H1 (cell line): ENCODE measurements around the gene TSFM. TPM values are rescaled to one million over a fixed set of nuclear protein-coding genes. Genes with fewer than 3 reads are reported as not detected.

Experiments used
- CTCF ChIA-PET: fragments of 300-600 bp; sonication (Branson Sonifier 250); formaldehyde crosslinking; loops from one replicate; lab custom pipeline; 2021; ENCODE audit not compliant: partially characterized antibody; lab: Charles Lee
- POLR2A ChIA-PET: fragments of 300-600 bp; sonication (Branson Sonifier 250); formaldehyde crosslinking; loops from one replicate; lab custom pipeline; 2021; ENCODE audit warnings: inconsistent platforms; ENCODE audit not compliant: partially characterized antibody; lab: Charles Lee
- DNase-seq, 2 experiments: peaks; one replicate each; pipeline versions ENCODE4 v3.0.0 to v3.0.0-alpha.2; 2010 to 2022; ENCODE audit warnings: low spot score in 2 of 2, low read depth in 1 of 2, mixed read lengths in 1 of 2
- FAIRE-seq: peaks from 2 replicates; lab custom pipeline; 2011; peaks lifted over from hg19 to GRCh38; lab: Jason Lieb, UNC
- H2AFZ ChIP-seq: 2 replicates; pipeline ENCODE4 v1.8.1; 2012; ENCODE audit warnings: low read length, inconsistent platforms
- H2AK5ac ChIP-seq: 2 replicates; pipeline ENCODE4 v1.6.1; 2013; ENCODE audit warnings: low read depth, low read length
- H2BK120ac ChIP-seq: replicated peaks from 2 replicates; pipeline ENCODE3; 2013; ENCODE audit warnings: low read depth, low read length, inconsistent platforms
- H2BK12ac ChIP-seq: 2 replicates; pipeline ENCODE4 v1.6.1; 2013; ENCODE audit warnings: low read depth, low read length
- H2BK15ac ChIP-seq: 2 replicates; pipeline ENCODE4 v1.6.1; 2013; ENCODE audit warnings: low read length
- H2BK20ac ChIP-seq: 2 replicates; pipeline ENCODE4 v1.6.1; 2013; ENCODE audit warnings: low read length
- H2BK5ac ChIP-seq: 2 replicates; pipeline ENCODE4 v1.6.1; 2013; ENCODE audit warnings: low read depth, low read length
- H3K14ac ChIP-seq: 2 replicates; pipeline ENCODE4 v1.6.1; 2013; ENCODE audit warnings: inconsistent platforms; ENCODE audit not compliant: insufficient read length
- H3K18ac ChIP-seq: 2 replicates; pipeline ENCODE4 v1.6.1; 2013; ENCODE audit warnings: low read length; ENCODE audit errors: extremely low read depth
- H3K23ac ChIP-seq: 2 replicates; pipeline ENCODE4 v1.6.1; 2013; ENCODE audit warnings: inconsistent platforms; ENCODE audit not compliant: insufficient read length
- H3K23me2 ChIP-seq: 2 replicates; pipeline ENCODE4 v1.6.1; 2013; ENCODE audit warnings: low read depth, low read length
- H3K27ac ChIP-seq: 2 replicates; pipeline ENCODE4 v1.6.1; 2011; ENCODE audit warnings: low read depth, low read length, inconsistent platforms
- H3K27me3 ChIP-seq, 4 experiments: replicated peaks in 1 of 4; 1 replicate in 1 of 4; 2 replicates in 3 of 4; pipeline versions ENCODE4 v1.6.1 to v1.8.1; 2011 to 2013; ENCODE audit warnings: low read length in 3 of 4, mild to moderate bottlenecking in 3 of 4, inconsistent platforms in 2 of 4, mixed read lengths in 2 of 4, moderate library complexity in 1 of 4; ENCODE audit not compliant: control insufficient read depth in 3 of 4, insufficient read depth in 3 of 4; ENCODE audit errors: extremely low read depth in 1 of 4
- H3K36me3 ChIP-seq, 4 experiments: 2 replicates each; pipeline versions ENCODE4 v1.6.1 to v1.8.1; 2011 to 2013; ENCODE audit warnings: mild to moderate bottlenecking in 4 of 4, low read length in 3 of 4, moderate library complexity in 2 of 4, control low read depth in 1 of 4, inconsistent platforms in 1 of 4; ENCODE audit not compliant: insufficient read depth in 4 of 4, control insufficient read depth in 2 of 4
- H3K4ac ChIP-seq: replicated peaks from 2 replicates; pipeline ENCODE3; 2013; ENCODE audit warnings: low read length, low read depth, mixed read lengths, inconsistent platforms; ENCODE audit not compliant: insufficient read length
- H3K4me1 ChIP-seq, 4 experiments: replicated peaks in 1 of 4; 1 replicate in 1 of 4; 2 replicates in 3 of 4; pipeline versions ENCODE4 v1.6.1 to v1.8.1; 2011 to 2013; ENCODE audit warnings: low read length in 3 of 4, inconsistent platforms in 2 of 4, mixed read lengths in 1 of 4; ENCODE audit not compliant: insufficient read depth in 4 of 4, control insufficient read depth in 3 of 4
- H3K4me2 ChIP-seq, 2 experiments: 2 replicates each; pipeline versions ENCODE4 v1.6.1 to v1.8.1; 2011 to 2013; ENCODE audit warnings: low read depth in 2 of 2, low read length in 2 of 2, control low read depth in 1 of 2, inconsistent platforms in 1 of 2, mild to moderate bottlenecking in 1 of 2; ENCODE audit not compliant: insufficient read depth in 1 of 2
- H3K4me3 ChIP-seq, 4 experiments: fragments of 200-600, 300-600 bp in 1 of 4; sonication (generic), shearing (Covaris generic), sonication (Bioruptor Twin) in 1 of 4; 2 replicates each; pipeline versions ENCODE4 v1.5.1 to v1.8.1; 2011 to 2016; ENCODE audit warnings: low read length in 4 of 4, low read depth in 3 of 4, control low read depth in 2 of 4, inconsistent platforms in 2 of 4, mild to moderate bottlenecking in 2 of 4, mixed read lengths in 1 of 4, moderate library complexity in 1 of 4; ENCODE audit not compliant: insufficient read depth in 2 of 4; ENCODE audit errors: extremely low read depth in 1 of 4
- H3K56ac ChIP-seq: replicated peaks from 2 replicates; pipeline ENCODE3; 2013; ENCODE audit warnings: low read depth, mild to moderate bottlenecking, mixed read lengths, low read length, inconsistent platforms; ENCODE audit not compliant: insufficient read length
- H3K79me1 ChIP-seq: 2 replicates; pipeline ENCODE4 v1.6.1; 2013; ENCODE audit warnings: low read depth, low read length, control low read depth
- H3K79me2 ChIP-seq, 2 experiments: 2 replicates each; pipeline versions ENCODE4 v1.6.1 to v1.8.1; 2012 to 2013; ENCODE audit warnings: low read length in 2 of 2, mild to moderate bottlenecking in 2 of 2, inconsistent platforms in 1 of 2; ENCODE audit not compliant: insufficient read depth in 2 of 2, control insufficient read depth in 1 of 2
- H3K9ac ChIP-seq, 4 experiments: replicated peaks in 1 of 4; 1 replicate in 1 of 4; 2 replicates in 3 of 4; pipeline versions ENCODE4 v1.6.1 to v1.8.1; 2011 to 2013; ENCODE audit warnings: low read depth in 3 of 4, low read length in 3 of 4, control low read depth in 2 of 4, mild to moderate bottlenecking in 2 of 4, moderate library complexity in 2 of 4, inconsistent platforms in 1 of 4; ENCODE audit errors: extremely low read depth in 1 of 4
- H3K9me3 ChIP-seq, 2 experiments: 2 replicates each; pipeline versions ENCODE4 v1.6.1 to v1.8.1; 2012 to 2013; ENCODE audit warnings: mild to moderate bottlenecking in 2 of 2, moderate library complexity in 2 of 2, control low read depth in 1 of 2, inconsistent platforms in 1 of 2, low read depth in 1 of 2, low read length in 1 of 2, mixed read lengths in 1 of 2; ENCODE audit not compliant: insufficient read depth in 2 of 2
- H4K20me1 ChIP-seq, 2 experiments: replicated peaks in 1 of 2; 2 replicates each; pipeline versions ENCODE3 to v1.8.1; 2011 to 2013; ENCODE audit warnings: inconsistent platforms in 2 of 2, low read length in 2 of 2, mild to moderate bottlenecking in 1 of 2; ENCODE audit not compliant: insufficient read depth in 2 of 2, control insufficient read depth in 1 of 2
- H4K5ac ChIP-seq: 2 replicates; pipeline ENCODE4 v1.6.1; 2013; ENCODE audit warnings: low read length, low read depth, mixed read lengths, inconsistent platforms; ENCODE audit not compliant: insufficient read length
- H4K8ac ChIP-seq: 2 replicates; pipeline ENCODE4 v1.8.0; 2013; ENCODE audit warnings: mild to moderate bottlenecking, moderate library complexity, low read length, inconsistent platforms; ENCODE audit not compliant: insufficient read depth; ENCODE audit errors: extremely low read depth
- H4K91ac ChIP-seq: replicated peaks from 2 replicates; pipeline ENCODE3; 2013; ENCODE audit warnings: low read length, mixed read lengths, inconsistent platforms; ENCODE audit not compliant: insufficient read length
- ASH2L ChIP-seq: fragments of 200-600, 300-600 bp; sonication (generic); IDR thresholded peaks from one replicate; pipeline ENCODE4 v1.7.1; 2017; ENCODE audit warnings: low read length
- EP300 ChIP-seq, 2 experiments: IDR thresholded peaks; 1 replicate in 1 of 2; 2 replicates in 1 of 2; pipeline ENCODE4 v1.6.1; 2011 to 2012; ENCODE audit warnings: low read depth in 2 of 2, low read length in 2 of 2, mild to moderate bottlenecking in 2 of 2, borderline replicate concordance in 1 of 2, inconsistent platforms in 1 of 2, moderate library complexity in 1 of 2
- GABPA ChIP-seq: IDR thresholded peaks from 2 replicates; pipeline ENCODE4 v1.6.1; 2011; ENCODE audit warnings: mild to moderate bottlenecking, low read length, moderate library complexity, borderline replicate concordance; ENCODE audit not compliant: insufficient read depth
- KDM1A ChIP-seq: fragments of 200-600, 300-600 bp; sonication (generic); IDR thresholded peaks from 2 replicates; pipeline ENCODE4 v1.7.1; 2016; ENCODE audit warnings: mild to moderate bottlenecking, low read length, borderline replicate concordance
- MAFK ChIP-seq: IDR thresholded peaks from 2 replicates; pipeline ENCODE4 v1.6.1; 2012; ENCODE audit warnings: low read depth, mild to moderate bottlenecking, improper control_type of control experiment, low read length
- RBBP5 ChIP-seq: IDR thresholded peaks from 2 replicates; pipeline ENCODE4 v1.7.1; 2012; ENCODE audit warnings: low read depth, mild to moderate bottlenecking, inconsistent platforms, low read length, moderate library complexity, borderline replicate concordance
- RFX5 ChIP-seq: IDR thresholded peaks from 2 replicates; pipeline ENCODE4 v1.6.1; 2011; ENCODE audit warnings: low read depth, low read length, improper control_type of control experiment, borderline replicate concordance
- RXRA ChIP-seq: IDR thresholded peaks from 2 replicates; pipeline ENCODE4 v1.6.1; 2011; ENCODE audit warnings: low read depth, mild to moderate bottlenecking, low read length, moderate library complexity; ENCODE audit not compliant: insufficient read depth
- SP2 ChIP-seq: IDR thresholded peaks from 2 replicates; pipeline ENCODE4 v1.6.1; 2012; ENCODE audit warnings: mild to moderate bottlenecking, low read length, inconsistent platforms
- SP4 ChIP-seq: IDR thresholded peaks from 2 replicates; pipeline ENCODE4 v1.6.1; 2012; ENCODE audit warnings: low read length, inconsistent platforms
- SUZ12 ChIP-seq: fragments of 200-600 bp; sonication (generic); IDR thresholded peaks from 2 replicates; pipeline ENCODE4 v1.6.1; 2012; ENCODE audit warnings: mild to moderate bottlenecking, inconsistent platforms, low read length, moderate library complexity, mixed read lengths
- TEAD4 ChIP-seq: IDR thresholded peaks from 2 replicates; pipeline ENCODE4 v1.6.1; 2012; ENCODE audit warnings: low read depth, low read length, inconsistent platforms, mixed read lengths
- WGBS, 2 experiments: shearing (Covaris generic) in 1 of 2; methylation state at CpG; one replicate each; pipeline versions ENCODE4 v1.1.6 to v1.1.7; 2013 to 2015; ENCODE audit warnings: low lambda C conversion rate in 2 of 2, mixed read lengths in 2 of 2, inconsistent platforms in 1 of 2, low coverage in 1 of 2, missing lambda C conversion rate in 1 of 2; ENCODE audit not compliant: insufficient replicate concordance in 2 of 2, insufficient coverage in 1 of 2, insufficient read length in 1 of 2; ENCODE audit errors: extremely low coverage in 1 of 2, missing lambda C conversion rate in 1 of 2; 5-methylcytosine and 5-hydroxymethylcytosine counted together
- polyA plus RNA-seq, 7 experiments: library from polyadenylated mRNA; depleted of rRNA in 3 of 7; stranded (reverse) in 5 of 7; unstranded in 2 of 7; fragments of >200 nt in 5 of 7; fragments of 200-250 nt in 2 of 7; gene quantifications; 1 replicate in 5 of 7; 2 replicates in 1 of 7; 4 replicates in 1 of 7; pipeline versions ENCODE4 v1.2.1 to v1.2.3, GENCODE V29; 2011 to 2013; ENCODE audit warnings: missing spikeins in 2 of 7, mixed read lengths in 2 of 7
- total RNA-seq: library from RNA; stranded (reverse); fragmentation: NEBNext Ultra II Directional; extraction: Animal tissue kit (Norgen Biotek cat#: 25700); gene quantifications from 2 replicates; pipeline ENCODE4 v1.2.1, GENCODE V29; 2021

TSFM gene
- total and polyA plus RNA-seq, 2 of the 8 experiments (the other 6 are each of a cell fraction or from before 2014, with no cell fraction given): 17.4 to 49.8 TPM

DNA sequence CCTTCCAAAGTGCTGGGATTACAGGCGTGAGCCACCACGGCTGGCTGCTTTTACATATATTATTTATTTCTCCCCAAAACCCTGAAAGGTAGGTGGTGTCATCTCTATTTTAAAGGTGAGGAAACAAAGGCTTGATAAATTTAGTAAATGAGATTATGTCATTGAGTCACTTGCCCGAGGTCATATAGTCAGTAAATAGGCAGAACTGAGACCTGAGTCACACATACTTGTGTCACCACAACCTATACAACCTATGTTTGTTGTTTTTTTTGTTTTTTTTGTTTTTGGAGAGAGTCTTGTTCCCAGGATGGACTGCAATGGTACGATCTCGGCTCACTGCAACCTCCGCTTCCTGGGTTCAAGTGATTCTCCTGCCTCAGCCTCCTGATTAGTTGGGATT lies 12.8 kb downstream of the TSFM start:
- WGBS, 2 experiments: 96% methylated on average over 6 of the region's 6 CpGs; no CpG with 5 or more reads in 1 of the 2 experiments
- H2BK5ac ChIP-seq: no peak overlapping the region
- H4K8ac ChIP-seq: no peak overlapping the region
- H3K23me2 ChIP-seq: no peaks in the 10 kb centered on the region
- H3K4me3 ChIP-seq: no peak overlapping the region
- no peak overlapping the region for H3K4me2 ChIP-seq
- no peak overlapping the region for H2AFZ ChIP-seq
- H3K4ac ChIP-seq: no peak overlapping the region
- DNase-seq (no peak), FAIRE-seq (no peak)
- H2BK20ac ChIP-seq: no peak overlapping the region
- H3K79me2 ChIP-seq: no peaks in the 10 kb centered on the region
- H3K36me3 ChIP-seq: peaks cover 2 to 37% (median 20%) of the 10 kb centered on the region in 4 experiments; a peak in 7 of 8 replicates
- H3K9me3 ChIP-seq: no peaks in the 10 kb centered on the region
- H2BK12ac ChIP-seq: no peak overlapping the region
- no peak overlapping the region for H3K56ac ChIP-seq
- CTCF ChIA-PET: interaction anchor here (0.7 to 8.3 kb wide), 3 partner anchors 8 to 1348 kb away, joined by 3 to 56 read pairs (median 14); partner anchors contain the start of gene TSFM
- H3K14ac ChIP-seq: no peak overlapping the region
- no peaks in the 10 kb centered on the region for H3K27me3 ChIP-seq
- H3K79me1 ChIP-seq: no peaks in the 10 kb centered on the region; the same call in 1 of the 2 replicates
- H2AK5ac ChIP-seq: no peak overlapping the region
- POLR2A ChIA-PET: interaction anchor here (1.2 to 3.1 kb wide), 2 partner anchors 12 to 15 kb away, joined by 3 to 10 read pairs; partner anchors contain the start of gene TSFM
- no peak overlapping the region for H2BK15ac ChIP-seq
- no peak overlapping the region for H3K27ac ChIP-seq
- H4K5ac ChIP-seq: no peak overlapping the region
- TF ChIP-seq ASH2L (no peak), MAFK (no peak), SUZ12 (no peak), RFX5 (no peak), EP300 (IDR thresholded peaks at IDR 0.05; ENCODE audit: borderline replicate concordance in 1 of 2, low read depth in 2 of 2, low read length in 2 of 2) (no peak), KDM1A (no peak), GABPA (no peak), RBBP5 (no peak), SP4 (no peak), SP2 (no peak), TEAD4 (no peak), RXRA (no peak)
- H3K23ac ChIP-seq: no peak overlapping the region
- no peak overlapping the region for H3K9ac ChIP-seq
- no peak overlapping the region for H4K91ac ChIP-seq
- H3K4me1 ChIP-seq: no peaks in the 10 kb centered on the region
- no peak overlapping the region for H3K18ac ChIP-seq
- no peaks in the 10 kb centered on the region for H4K20me1 ChIP-seq
- no peak overlapping the region for H2BK120ac ChIP-seq
